Bone marrow (tissue), 2 donors: ENCODE results near the gene SEC23A.
"Not testable (repeated sequence)": the region's sequence is repeated elsewhere in the genome, so short reads cannot be mapped to it uniquely, and the experiment has no call there.

ENCODE experiments used
- DNase-seq, 2 donors: peaks; one replicate each; lab custom pipeline; 2025; lab: John Stamatoyannopoulos, UW

Gene SEC23A

DNA sequence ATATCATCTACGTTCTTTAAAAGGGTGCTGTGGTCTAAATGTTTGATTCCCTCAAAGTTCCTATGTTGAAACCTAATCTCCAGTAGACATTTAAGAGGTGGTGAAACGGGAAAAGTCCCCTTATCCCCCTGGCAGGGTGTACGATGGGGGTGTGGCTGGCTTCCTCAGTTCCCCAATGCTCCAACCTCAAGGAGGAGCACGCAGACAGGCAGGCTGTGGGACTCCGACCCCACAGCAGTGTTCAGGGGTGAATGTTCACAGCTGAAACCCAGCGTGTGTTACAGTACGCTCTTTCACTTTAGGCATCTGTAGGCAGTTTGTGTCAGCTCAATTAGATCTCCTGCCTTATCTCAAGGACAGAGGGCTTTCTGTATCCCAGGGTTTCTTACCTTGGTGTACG is 73.2 kb downstream of the SEC23A start:
- no peak for DNase-seq

DNA sequence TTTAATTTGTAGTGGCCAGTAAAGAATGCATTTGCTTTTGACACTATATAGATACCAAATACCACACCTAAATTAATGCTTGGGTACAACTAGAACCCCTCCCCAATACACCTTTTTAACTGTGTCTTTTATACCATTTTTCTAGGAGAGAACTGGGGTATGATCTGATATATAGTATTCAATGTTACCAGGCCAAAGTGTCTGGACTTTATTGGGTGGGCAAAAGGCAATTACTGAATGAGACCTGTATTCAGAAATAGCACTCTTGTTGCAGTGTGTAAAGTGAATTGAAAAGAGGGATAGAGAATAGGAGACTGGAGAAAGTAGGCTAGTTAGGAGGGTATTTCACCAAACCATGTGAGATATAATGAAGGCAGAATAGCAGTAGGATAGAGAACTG is 74.4 kb downstream of the SEC23A start:
- no peak for DNase-seq

- DNase-seq, result no peak
Observed at GRCh38 chr14:39025810-39026627, 77.0 kb downstream of the SEC23A start.

GRCh38 chr14:39025250-39025809 is 77.7 kb downstream of the SEC23A start:
- no peak for DNase-seq

GRCh38 chr14:39023939-39024871 is 78.8 kb downstream of the SEC23A start:
- DNase-seq, result no peak

DNA sequence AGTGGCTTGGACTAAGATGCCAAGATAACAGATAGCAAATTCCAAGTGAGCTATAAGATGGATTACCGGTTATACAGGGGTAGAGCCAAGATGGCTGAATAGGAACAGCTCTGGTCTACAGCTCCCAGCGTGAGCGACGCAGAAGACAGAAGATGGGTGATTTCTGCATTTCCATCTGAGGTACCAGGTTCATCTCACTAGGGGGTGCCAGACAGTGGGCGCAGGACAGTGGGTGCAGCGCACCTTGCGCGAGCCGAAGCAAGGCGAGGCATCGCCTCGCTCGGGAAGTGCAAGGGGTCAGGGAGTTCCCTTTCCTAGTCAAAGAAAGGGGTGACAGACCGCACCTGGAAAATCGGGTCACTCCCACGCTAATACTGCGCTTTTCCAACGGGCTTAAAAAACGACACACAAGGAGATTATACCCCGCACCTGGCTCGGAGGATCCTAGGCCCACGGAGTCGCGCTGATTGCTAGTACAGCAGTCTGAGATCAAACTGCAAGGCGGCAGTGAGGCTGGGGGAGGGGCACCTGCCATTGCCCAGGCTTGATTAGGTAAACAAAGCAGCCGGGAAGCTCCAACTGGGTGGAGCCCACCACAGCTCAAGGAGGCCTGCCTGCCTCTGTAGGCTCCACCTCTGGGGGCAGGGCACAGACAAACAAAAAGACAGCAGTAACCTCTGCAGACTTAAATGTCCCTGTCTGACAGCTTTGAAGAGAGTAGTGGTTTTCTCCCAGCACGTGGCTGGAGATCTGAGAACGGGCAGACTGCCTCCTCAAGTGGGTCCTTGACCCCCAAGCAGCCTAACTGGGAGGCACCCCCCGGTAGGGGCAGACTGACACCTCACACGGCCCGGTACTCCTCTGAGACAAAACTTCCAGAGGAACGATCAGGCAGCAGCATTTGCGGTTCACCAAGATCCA is 85.7 kb downstream of the SEC23A start:
- DNase-seq, result not testable (repeated sequence)

DNA sequence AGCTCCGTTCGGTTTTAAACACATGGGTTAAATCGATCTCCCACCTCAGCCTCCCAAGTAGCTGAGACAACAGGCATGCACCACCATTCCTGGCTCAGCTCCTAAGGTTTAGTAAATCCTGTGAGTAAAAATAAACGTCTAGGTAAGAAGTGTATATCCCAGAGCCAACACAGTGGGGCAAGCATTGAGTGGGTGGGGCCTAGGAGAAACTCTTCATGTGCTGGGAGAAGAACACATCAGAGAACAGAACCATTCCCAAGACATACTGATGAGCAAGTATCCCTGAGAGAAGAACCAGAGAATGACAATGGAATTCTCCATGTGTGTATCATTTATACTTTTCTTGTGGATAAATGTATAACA is 86.3 kb downstream of the SEC23A start:
- DNase-seq, result no peak

- no peak for DNase-seq
Observed at GRCh38 chr14:39015964-39016577, 87.0 kb downstream of the SEC23A start.

GRCh38 chr14:39015360-39015961 is 87.6 kb downstream of the SEC23A start:
- DNase-seq, result peak in 1 of 2 donors; percentile 7

- no peak for DNase-seq
Observed at GRCh38 chr14:39014460-39014859, 88.6 kb downstream of the SEC23A start.

GRCh38 chr14:39008965-39009364 is 94.1 kb downstream of the SEC23A start:
- not testable (repeated sequence) for DNase-seq

DNA sequence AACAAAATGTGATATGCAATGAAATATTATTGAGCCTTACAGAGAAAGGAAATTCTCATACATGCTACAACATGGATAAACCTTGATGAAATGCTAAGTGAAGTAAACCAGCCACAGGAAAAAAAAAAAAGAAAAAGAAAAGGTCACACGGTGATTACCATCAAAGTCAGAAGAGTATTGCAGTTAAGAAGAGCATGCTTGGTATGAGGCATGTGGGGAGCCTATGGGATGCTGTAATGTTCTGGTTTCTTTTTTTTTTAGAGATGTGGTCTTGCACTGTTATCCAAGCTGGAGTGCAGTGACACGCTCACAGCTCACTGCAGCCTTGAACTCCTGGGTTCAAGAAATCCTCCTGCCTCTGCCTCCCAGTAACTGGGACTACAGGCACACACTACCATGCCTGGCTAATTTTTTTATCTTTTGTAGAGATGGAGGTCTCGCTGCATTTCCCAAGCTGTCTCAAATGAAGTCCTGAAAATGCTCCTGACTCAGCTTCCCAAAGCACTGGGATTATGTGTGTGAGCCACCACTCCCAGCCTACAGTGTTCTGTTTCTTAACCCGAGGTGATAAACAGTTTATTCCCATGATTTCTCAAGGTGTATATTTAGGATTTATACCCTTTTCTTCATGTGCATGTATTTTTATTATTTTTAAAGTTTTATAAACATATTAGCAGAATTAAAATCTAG is 96.2 kb downstream of the SEC23A start:
- no peak for DNase-seq

DNA sequence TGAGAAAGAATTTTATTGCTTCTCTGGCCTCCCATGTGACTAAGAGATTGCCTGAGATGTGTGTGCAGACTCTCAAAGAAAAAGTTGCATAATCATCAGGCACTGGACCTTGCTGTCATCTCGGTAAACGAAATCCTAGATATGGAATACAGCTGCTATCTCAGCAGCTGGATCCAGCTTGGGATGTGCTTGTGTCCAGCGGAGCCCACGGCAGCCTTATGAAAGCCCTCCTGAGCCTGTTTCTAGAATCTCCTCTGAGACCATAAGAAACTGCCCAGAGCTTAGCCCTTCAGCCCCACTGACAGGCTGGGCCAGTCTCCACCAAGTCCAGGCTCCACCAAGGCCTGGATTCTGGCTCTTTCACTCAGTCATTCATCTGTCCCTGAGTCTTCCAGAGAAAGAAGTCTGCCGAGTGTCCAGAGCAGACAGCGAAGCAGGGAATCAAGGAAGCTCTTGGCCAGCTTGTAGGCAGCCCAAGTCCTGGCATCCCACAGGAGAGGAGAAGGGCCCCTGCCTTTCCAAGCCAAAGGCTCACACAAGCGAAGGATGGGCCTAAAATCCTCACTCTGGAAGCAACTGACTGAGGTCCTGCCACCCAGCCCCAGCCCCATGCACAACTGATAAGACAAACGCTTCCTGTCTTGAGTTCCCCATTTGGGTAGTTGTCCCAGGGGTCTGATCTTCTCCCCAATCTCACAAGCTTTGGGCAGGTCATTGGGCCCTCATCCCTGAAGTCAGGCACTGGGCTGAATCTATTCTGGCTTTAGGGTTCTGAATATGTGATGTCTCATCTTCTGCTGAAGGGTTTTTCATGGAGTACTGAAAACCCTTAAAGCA is 97.8 kb downstream of the SEC23A start:
- no peak for DNase-seq

DNA sequence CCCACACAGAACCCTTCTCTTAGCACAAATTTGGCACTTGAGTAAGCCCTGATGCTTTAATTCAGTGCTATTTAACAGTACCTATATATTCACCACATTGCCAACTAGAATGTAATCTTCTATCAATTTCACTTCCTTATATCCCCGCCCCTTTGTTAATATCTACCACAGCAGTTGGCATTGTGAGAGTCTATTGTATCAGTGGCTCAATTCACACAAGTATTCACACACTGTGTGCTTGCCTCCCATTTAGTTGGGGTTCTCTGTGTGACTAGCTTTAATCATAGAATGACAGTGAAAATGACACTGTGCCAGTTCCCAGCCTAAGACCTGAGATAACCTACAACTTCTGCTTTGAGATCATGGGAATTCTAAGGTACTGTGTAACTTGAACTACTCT is 103.1 kb downstream of the SEC23A start:
- DNase-seq, result no peak

DNA sequence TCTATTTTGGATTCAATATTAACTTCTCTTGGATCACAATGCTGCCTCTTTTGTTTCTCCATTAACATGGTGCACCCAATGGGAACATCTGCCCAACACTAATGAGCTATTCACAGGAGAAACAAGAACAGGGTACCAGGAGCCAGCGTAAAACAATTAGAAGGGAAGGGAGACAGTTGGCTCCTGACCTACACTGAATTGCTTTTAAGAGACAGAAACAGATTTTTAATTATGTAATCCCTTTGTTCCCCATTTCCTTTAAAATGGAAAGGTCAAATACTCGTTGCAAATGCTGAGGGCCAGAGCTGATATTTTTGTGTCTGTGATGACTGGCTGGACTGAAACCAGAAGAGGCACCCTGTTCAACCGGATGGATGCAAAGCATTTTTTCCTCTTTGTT is 108.3 kb downstream of the SEC23A start:
- no peak for DNase-seq

GRCh38 chr14:38993981-38994380 is 109.1 kb downstream of the SEC23A start:
- DNase-seq, result no peak

GRCh38 chr14:38992067-38992844 is 110.8 kb downstream of the SEC23A start:
- DNase-seq, result no peak

- no peak for DNase-seq
Observed at GRCh38 chr14:38991299-38991698, 111.7 kb downstream of the SEC23A start.
